IPS-20b (cell line): ENCODE results near the gene C17orf114.
"Not testable (repeated sequence)": the region's sequence is repeated elsewhere in the genome, so short reads cannot be mapped to it uniquely, and the experiment has no call there.

Experiments
- H3K27ac ChIP-seq: one replicate; pipeline ENCODE4 v1.5.1; 2013; ENCODE audit warnings: low read length
- H3K27me3 ChIP-seq: 2 replicates; pipeline ENCODE4 v1.6.1; 2013; ENCODE audit warnings: mild to moderate bottlenecking, low read length, inconsistent platforms; ENCODE audit not compliant: insufficient read depth
- H3K36me3 ChIP-seq: 2 replicates; pipeline ENCODE4 v1.6.1; 2013; ENCODE audit warnings: low read depth, mild to moderate bottlenecking, inconsistent platforms, low read length, moderate library complexity; ENCODE audit not compliant: insufficient read depth
- H3K4me1 ChIP-seq: 2 replicates; pipeline ENCODE4 v1.6.1; 2013; ENCODE audit warnings: mild to moderate bottlenecking, control low read depth, inconsistent platforms, low read length, moderate library complexity; ENCODE audit not compliant: insufficient read depth
- H3K4me3 ChIP-seq: 2 replicates; pipeline ENCODE4 v1.5.1; 2013; ENCODE audit warnings: mild to moderate bottlenecking, low read length, inconsistent platforms
- H3K9ac ChIP-seq: 2 replicates; pipeline ENCODE4 v1.6.1; 2013; ENCODE audit warnings: low read depth, mild to moderate bottlenecking, inconsistent platforms, low read length, moderate library complexity
- H3K9me3 ChIP-seq: 2 replicates; pipeline ENCODE4 v1.6.1; 2013; ENCODE audit warnings: mild to moderate bottlenecking, low read depth, low read length, inconsistent platforms; ENCODE audit not compliant: insufficient read depth

The C17orf114 gene

DNA sequence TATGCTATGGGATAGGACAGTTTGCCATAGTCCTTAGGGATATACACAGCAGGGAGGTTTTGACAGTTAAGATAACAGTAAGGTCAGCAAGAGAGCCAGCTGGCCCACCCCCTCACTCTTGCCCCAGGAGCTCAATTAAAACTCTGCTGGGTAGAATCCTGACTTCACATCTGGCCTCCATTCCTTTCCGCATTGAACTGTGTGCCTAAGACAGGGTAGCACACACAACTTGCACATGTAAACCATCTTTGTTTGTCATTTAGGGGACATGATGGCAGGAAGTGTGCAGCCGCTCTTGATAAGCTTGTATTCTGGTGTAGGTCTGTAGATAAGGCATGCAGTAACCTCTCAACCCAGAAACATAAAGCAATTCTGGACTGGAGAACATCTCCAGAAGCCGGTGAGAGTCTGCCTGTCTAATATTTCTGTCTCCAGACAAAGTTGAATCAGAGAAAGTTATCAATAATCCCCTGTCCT is 36.2 kb upstream of the C17orf114 start:
- peaks cover 7% of the 10 kb centered on the region; the same call in 1 of the 2 replicates for H3K36me3 ChIP-seq
- no peaks in the 10 kb centered on the region for H3K9me3 ChIP-seq
- no peaks in the 10 kb centered on the region; the same call in 1 of the 2 replicates for H3K4me1 ChIP-seq
- H3K9ac ChIP-seq: no peak overlapping the region
- no peak overlapping the region for H3K4me3 ChIP-seq
- no peak overlapping the region for H3K27ac ChIP-seq
- H3K27me3 ChIP-seq: no peaks in the 10 kb centered on the region

DNA sequence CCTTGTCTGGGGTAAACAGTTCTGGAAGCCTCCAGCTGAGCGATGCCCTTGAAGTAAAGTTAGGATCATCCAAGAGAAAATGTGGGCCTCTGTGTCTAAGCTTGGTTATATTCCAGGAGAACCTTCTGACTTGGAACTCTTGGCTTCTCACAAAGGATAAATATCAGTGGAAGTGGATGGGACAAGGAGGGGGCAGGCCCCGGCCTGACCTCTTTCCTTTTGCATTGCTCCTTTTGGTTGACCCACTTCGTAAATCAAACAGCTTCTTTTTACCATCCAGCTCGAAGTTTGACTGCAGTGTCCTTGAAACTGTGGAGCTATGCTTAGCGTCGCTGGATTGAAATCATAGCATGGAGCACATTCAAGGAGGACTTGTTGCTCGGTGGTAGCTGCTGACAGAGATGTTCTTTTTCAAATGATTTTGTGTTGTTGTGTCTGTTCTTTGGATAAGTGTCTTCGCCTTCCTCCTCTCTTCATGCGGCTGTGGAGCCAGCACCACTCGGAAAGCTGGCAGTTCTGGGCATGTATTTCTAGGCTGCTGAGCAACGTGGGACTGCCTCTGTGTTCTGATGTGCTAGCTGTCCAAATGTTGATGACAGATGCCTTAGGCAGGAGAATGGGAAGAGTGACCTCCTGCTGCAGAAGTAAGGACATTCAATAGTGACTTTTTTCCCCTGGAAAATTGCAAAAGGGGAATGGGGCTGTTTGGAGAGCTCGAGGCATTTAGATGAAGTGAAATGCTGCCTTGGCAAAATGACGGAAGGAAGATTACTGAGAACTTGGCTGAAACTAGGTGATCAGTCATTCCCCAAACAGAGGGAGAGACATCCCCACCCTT is 35.6 kb upstream of the C17orf114 start:
- Histone ChIP-seq H3K27ac (no peak overlapping the region), H3K9me3 (no peaks in the 10 kb centered on the region), H3K4me1 (no peaks in the 10 kb centered on the region; the same call in 1 of the 2 replicates), H3K4me3 (no peak overlapping the region), H3K27me3 (no peaks in the 10 kb centered on the region), H3K36me3 (peaks cover 7% of the 10 kb centered on the region; the same call in 1 of the 2 replicates), H3K9ac (no peak overlapping the region)

DNA sequence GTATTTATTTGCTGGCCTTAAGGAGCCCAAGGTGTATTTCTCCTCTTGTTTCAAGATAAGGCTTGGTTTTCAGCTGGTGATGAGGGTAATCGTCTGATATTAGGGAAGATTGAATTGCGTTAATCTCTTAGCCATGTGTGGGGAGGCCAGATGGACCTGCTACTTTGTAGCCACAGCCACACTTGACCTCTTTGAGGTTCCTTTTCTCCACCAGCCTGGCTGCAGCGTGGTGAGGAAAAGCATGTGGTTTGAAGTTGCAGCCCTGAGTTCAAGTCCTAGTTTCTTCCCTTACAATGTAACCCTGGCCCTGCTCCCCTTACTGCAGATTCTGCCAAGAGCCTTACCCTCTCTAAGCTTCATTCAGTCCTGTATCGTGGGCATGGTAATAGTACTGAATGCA is 34.1 kb upstream of the C17orf114 start:
- no peak overlapping the region for H3K27ac ChIP-seq
- H3K27me3 ChIP-seq: no peaks in the 10 kb centered on the region
- no peaks in the 10 kb centered on the region; the same call in 1 of the 2 replicates for H3K4me1 ChIP-seq
- no peak overlapping the region for H3K9ac ChIP-seq
- no peaks in the 10 kb centered on the region for H3K9me3 ChIP-seq
- no peak overlapping the region for H3K4me3 ChIP-seq
- peaks cover 7% of the 10 kb centered on the region; the same call in 1 of the 2 replicates for H3K36me3 ChIP-seq

DNA sequence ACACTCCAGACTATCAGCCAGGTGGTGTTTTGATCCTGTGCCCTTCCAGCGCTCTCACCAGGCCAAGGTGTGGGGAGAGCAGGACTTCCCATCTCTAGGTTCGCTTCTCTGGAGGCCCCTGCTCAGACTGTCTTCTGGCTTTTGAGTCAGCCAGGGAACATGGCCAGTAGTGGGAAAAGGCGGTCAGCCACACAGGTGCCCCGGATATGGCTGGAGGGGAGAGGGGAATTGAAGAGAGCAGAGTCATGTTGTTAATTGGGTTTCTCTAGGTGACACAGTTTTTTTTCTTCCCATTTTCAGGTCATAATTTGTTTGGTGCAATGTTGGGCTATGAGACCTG is 32.5 kb upstream of the C17orf114 start:
- no peaks in the 10 kb centered on the region for H3K27me3 ChIP-seq
- H3K9ac ChIP-seq: peak overlapping the region; percentile 69; the same call in 1 of the 2 replicates
- no peak overlapping the region for H3K27ac ChIP-seq
- H3K4me3 ChIP-seq: peak overlapping the region; percentile 75
- H3K4me1 ChIP-seq: no peaks in the 10 kb centered on the region; the same call in 1 of the 2 replicates
- peaks cover 7% of the 10 kb centered on the region; the same call in 1 of the 2 replicates for H3K36me3 ChIP-seq
- no peaks in the 10 kb centered on the region for H3K9me3 ChIP-seq

DNA sequence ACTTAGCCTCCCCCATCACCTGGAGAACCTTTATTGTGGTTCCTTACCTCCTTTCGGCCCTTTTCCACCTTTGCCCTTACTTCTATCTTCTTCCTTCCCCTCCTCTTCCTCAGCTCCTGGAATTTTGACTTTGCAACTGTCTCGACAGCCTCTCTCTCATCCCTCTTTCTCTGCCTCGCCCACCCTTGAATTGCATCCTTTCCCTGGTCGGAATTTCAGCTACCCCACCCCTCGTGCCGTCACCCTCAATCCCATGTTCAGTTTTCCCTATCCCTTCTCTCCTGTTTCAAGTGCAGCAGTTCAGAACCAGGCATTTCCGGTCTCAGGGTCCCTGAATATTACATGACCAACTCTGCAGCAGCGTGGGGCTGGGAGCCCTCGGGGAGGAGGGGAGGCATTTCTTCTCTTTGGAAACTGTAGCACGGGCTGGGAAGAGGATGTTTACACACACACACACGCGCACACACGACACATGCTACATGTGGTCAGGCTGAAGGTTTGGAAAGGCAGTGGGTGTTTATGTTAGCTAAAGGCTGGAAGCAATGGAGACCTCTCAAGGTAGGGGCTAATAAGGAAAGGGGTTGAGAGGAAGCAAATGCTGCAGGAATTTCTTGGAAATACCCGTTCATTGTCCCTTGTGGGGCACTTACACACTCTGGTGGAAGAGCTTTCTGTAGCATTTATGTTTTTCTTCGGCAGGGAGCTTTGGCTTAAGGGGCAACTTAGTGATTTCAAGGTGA is 32.0 kb upstream of the C17orf114 start:
- no peaks in the 10 kb centered on the region for H3K9me3 ChIP-seq
- H3K4me1 ChIP-seq: no peaks in the 10 kb centered on the region; the same call in 1 of the 2 replicates
- H3K36me3 ChIP-seq: peaks cover 7% of the 10 kb centered on the region; the same call in 1 of the 2 replicates
- no peaks in the 10 kb centered on the region for H3K27me3 ChIP-seq
- H3K27ac ChIP-seq: peak overlapping the region; percentile 35
- H3K4me3 ChIP-seq: peak overlapping the region; percentile 75
- peak overlapping the region; percentile 69; the same call in 1 of the 2 replicates for H3K9ac ChIP-seq

DNA sequence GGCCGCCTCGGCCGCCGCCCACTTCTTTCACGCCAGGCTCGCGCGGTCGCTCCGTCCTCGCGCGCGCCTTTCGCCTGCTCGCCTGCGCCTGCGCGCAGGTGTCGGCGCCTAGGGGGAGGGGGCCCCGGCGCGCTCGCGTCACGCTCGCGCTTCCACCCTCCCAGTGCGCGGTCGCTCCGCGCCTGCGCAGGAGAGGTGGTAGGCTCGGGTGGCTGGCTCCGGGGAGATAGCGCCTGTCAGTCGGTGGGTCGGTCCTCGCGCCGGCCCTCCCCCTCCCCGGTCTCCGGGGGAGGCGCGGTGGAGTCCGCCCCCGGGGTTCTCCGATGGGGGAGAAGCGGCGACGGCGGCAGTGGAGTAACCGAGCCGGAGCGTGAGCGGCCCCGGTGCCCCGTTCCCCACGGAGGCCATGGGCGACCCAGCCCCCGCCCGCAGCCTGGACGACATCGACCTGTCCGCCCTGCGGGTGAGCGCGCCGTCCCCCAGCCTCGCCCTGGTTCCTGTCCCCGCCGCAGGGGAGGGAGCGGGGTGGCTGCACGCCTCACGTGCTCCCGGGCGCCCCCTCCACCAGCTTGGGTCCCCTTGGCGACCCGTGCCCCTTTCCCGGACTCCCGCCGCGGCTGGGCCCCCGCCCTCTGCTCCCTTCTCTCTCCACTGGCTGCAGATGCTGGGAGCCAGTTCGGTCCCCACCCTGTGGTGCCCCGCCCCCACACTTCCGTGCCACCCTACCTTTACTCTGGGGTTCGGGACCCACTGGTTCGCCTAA is 31.2 kb upstream of the C17orf114 start, which contains the start of gene MINK1:
Gene MINK1 (plus strand): TSS at position 163 of the 763 bp plus-strand sequence. CDS start 244 bp downstream, at position 407.
- Histone ChIP-seq H3K27me3 (no peaks in the 10 kb centered on the region), H3K9me3 (no peaks in the 10 kb centered on the region), H3K36me3 (peaks cover 4% of the 10 kb centered on the region; the same call in 1 of the 2 replicates), H3K4me1 (no peaks in the 10 kb centered on the region; the same call in 1 of the 2 replicates), H3K4me3 (peak within 1 kb of the TSS; percentile 75), H3K9ac (peak within 1 kb of the TSS; percentile 69; the same call in 1 of the 2 replicates), H3K27ac (peak within 1 kb of the TSS; percentile 35)

DNA sequence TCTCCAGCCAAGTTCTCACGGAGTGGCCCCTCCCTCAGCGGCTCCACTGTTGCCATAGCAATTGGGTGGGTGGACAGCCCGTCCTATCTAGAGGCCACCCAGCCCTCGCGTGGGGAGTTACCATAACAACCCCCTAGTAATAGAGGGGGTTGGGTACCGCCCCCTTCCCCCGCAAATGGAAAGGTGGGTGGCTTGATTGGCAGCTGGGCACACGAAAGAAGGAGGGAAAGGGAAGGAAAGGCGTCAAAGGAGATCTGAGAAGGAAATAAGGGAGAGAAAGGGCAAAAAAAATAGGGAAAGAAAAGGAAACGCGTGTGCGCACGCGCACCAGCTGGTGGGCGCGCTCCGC is 30.7 kb upstream of the C17orf114 start:
- Histone ChIP-seq H3K9ac (peak overlapping the region; percentile 69; the same call in 1 of the 2 replicates), H3K4me3 (peak overlapping the region; percentile 75)

DNA sequence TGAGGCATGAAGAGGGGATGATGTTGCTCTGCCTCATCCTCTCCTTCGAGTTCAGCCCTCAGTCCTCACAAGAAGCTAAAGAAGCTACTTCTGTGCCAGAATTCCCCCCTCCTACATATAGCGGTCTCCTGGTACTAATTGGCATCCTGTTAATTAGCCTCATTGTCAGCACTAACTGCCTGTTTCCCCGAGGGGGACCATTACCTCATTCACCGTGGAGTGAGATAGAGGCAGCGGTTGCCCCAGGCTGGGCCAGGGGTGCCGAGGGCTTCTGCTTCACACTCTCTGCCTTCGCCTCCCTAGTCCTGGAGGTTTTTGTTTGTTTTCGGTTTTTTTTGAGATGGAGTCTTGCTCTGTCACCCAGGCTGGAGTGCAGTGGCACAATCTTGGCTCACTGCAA is 25.3 kb upstream of the C17orf114 start:
- H3K36me3 ChIP-seq: 0 out of 2 replicates have a peak, but pooled peaks cover 10% of the 10 kb centered on the region
- H3K27ac ChIP-seq: no peak overlapping the region
- no peaks in the 10 kb centered on the region for H3K9me3 ChIP-seq
- H3K27me3 ChIP-seq: no peaks in the 10 kb centered on the region
- no peak overlapping the region for H3K4me3 ChIP-seq
- H3K4me1 ChIP-seq: no peaks in the 10 kb centered on the region
- H3K9ac ChIP-seq: no peak overlapping the region

More for the DNA sequence above, 30.7 kb upstream of the C17orf114 start:
- H3K36me3 ChIP-seq, H3K27me3 ChIP-seq, H3K9me3 ChIP-seq, H3K27ac ChIP-seq, H3K4me1 ChIP-seq: not testable (repeated sequence)

DNA sequence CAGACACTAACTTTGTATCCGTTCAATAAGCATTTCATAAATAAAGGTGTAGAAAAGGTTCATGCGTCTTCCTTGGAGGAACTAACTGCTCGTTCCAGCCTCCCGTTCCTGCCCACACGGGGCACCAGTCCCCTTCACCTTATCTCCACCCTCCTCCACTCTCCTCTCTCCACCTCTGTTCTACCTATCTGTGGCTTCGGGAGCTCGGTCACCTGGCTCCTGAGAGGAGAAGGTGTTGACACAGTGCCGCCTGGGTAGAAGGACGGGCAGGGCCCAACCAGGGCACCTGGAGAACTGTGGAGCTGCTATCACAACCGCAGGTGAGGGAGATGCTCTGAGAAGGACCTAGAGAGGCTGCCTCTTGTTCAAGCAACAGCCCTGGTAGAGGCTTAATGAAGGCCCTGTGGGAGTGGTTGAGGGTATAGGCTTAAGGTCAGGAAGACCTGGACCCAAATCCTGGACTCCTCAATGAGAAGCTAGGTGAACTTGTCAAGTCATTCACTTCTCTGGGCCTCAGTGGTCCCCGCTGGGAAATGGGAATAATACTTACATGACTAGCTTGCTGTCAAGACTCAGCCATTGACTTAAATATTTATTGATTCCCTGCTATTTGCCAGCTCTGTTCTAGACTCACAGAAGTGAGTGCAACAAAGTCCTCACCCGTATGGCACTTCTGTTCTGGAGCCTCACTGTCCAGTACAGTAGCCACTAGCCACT is 21.4 kb upstream of the C17orf114 start:
- Histone ChIP-seq H3K27me3 (no peaks in the 10 kb centered on the region), H3K9ac (no peak overlapping the region), H3K36me3 (peaks cover 28% of the 10 kb centered on the region; the same call in 1 of the 2 replicates), H3K9me3 (no peaks in the 10 kb centered on the region), H3K4me1 (no peaks in the 10 kb centered on the region), H3K27ac (no peak overlapping the region), H3K4me3 (no peak overlapping the region)

DNA sequence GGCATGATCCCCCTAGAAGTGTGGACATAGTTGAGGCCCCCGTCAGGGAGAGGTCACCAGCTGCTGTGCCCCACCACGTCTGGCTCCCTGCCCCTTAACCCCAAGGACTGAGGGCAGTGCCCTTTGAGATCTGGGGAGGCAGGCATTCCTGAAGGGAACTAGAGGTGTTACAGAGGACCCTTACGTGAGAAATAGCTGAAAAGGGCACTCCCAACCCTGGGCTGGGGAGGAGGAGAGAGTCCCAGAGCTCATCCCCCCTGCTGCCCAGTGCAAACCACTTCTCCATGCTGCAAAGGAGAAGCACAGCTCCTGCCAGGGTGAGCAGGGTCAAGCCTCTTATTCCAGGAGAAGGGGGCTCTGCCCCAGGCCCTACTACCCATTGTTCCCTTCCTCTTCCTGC is 20.7 kb upstream of the C17orf114 start:
- Histone ChIP-seq H3K27me3 (no peaks in the 10 kb centered on the region), H3K27ac (no peak overlapping the region), H3K4me3 (no peak overlapping the region), H3K9ac (no peak overlapping the region), H3K4me1 (no peaks in the 10 kb centered on the region), H3K36me3 (peaks cover 34% of the 10 kb centered on the region; the same call in 1 of the 2 replicates), H3K9me3 (no peaks in the 10 kb centered on the region)
